Measurements from ENCODE around the gene PPIL3.
"Not testable (repeated sequence)": the region's sequence is repeated elsewhere in the genome, so short reads cannot be mapped to it uniquely, and the experiment has no call there.

PPIL3 gene
- 13.5 to 37.0 (median 20.8) reads per million in 3 experiments for total RNA-seq

DNA sequence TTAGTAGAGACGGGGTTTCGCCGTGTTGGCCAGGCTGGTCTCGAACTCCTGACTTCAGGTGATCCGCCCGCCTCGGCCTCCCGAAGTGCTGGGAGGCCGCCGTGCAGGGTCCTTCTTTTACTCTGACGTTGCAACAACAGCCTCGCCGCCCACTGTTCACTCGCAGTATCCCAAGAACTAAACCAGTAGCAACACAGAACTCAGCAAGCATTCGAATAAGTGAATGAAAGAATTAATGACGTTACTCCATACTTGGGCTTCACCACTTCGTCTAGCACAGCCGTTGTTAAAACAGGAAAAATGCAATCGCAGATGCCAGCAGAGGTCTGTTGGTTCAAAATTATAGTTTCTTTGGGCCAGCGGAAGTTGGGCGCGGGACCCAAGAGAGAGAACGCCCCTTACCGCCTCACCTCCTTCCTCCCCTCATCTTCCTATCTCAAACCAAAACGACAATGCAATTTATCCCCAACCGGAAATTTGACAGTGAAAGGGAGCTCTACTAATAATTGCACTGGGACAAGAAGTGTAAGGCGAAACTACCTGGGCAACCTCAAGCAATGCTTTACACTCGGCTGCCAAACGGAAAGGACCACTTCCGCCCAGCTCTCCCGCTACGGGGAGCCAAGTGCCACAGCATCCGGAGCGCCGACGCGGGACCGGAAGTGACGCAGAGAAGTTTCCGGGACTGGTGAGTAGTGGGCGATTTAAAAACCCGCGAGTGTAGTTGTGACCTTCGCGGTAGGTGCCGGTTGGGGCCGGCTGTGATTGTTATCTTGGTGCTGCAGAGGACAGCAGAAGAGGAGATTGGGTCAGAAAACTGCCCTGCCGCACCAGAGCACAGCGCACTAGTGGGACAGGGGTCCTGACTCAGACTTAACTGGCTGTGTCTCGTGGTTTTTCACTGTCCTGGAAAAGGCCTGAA is at the start of gene PPIL3, which contains the start of gene NIF3L1:
Gene PPIL3, minus strand, starts transcription at position 374 of the 922 bp plus-strand sequence. CDS start 1,462 bp downstream, outside the sequence.
Gene NIF3L1, plus strand, starts transcription at position 668 of the 922 bp plus-strand sequence. CDS start 2,573 bp downstream, outside the sequence.
- DNase-seq: peak; percentile 95

DNA sequence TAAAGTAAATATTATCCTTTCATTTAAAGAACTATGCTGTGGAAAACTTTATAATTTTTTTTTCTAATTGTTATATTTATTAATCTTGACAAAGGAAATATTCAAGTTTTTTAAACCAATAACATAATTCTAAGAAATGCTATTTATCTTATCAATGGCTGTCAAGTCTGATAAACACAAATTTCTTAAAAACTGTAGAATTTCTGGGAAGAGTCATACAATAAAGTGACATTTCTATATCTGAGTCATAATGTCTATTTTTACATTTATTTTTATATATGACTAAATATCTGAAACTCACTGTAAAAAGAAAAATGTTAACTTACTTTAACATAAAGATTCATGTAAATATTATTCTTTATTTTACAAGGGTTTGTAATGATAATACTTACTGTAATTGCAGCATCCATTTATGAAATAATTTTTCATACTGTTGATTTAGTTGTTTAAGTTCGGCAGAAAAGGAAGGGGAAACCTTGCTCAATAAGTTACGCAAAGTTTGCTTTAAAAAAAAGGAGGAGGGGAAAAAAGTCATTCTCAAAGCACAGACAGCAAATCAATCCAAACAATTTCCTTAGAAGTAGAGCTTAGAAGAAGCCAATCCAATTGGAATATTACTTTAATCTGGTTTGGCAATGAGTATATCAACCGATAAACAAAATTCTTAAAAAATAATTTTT is 42.2 kb upstream of the PPIL3 start:
- no peak for DNase-seq

DNA sequence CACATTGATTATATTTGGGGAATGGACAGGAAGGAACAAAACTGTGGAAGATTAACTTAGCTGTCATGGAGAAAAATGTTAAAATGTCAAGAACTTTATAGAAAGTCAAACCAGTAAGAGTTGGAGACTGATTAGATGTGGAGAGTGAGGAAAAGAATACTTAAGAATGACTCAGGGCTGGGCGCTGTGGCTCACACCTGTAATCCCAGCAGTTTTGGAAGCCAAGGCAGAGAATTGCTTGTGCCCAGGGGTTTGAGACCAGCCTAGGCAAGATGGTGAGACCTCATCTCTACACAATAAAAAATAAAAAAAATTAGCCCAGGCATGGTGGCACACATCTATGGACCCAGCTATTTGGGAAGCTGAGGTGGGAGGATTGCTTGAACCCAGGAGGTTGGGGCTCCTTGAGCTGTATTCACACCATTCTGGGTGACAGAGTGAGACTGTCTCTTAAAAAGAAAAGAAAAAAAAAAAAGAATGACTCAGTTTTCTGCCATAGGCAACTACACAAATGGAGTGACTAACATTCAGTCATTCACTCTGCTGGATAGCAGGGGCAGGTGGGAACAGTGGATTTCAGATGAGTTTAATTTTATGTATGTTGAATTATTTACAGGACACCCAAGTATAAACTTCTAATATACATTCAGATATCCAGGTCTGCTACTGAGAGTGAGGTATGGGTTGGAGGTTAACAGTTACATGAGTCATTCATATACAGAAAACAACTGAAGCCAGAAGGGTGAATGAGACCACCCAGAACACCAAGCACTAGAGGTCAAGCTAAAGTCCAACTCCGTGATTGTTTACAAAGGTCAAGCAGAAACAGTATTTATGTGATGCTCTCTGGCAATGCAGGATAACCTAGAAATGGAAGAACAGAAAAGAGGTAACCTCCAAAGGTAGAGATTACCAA is 40.7 kb upstream of the PPIL3 start:
- no peak for DNase-seq

DNA sequence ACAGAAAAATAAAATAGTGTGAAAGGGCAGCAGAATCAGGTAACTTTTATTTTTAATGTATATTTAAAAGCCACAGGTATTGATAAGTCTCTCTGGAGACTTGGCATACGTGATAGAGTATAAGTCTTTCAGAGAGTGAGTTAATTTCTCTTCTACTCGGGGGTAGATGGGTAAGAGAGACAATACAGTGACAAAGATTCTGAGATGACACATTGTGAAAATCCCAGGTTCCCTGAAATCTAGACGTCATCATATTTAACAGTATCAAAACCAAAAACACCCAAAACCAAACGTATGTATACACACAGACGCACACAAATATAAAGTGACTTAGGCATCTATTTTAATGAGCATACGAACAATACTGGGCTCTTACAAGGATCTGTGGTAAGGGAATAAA is 33.6 kb upstream of the PPIL3 start:
- no peak for DNase-seq

DNA sequence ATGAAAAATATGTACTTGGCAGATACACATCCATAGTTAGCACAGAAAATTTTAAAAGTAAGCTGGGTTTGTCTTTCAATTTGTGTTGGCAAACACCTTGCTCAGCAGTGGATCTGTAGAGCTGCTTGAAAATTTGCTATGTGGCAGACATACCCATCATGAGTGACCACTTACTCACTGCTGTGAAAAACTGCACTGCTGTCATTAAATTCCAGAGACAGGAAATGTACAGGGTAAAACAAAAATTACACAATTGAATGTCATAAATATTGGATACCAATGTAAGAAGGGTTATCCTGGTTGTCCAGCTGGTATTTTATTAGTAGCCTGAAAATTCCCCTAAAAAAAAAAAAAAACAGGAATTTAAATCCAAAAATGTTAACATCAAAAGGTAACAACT is 24.8 kb upstream of the PPIL3 start:
- DNase-seq: no peak

DNA sequence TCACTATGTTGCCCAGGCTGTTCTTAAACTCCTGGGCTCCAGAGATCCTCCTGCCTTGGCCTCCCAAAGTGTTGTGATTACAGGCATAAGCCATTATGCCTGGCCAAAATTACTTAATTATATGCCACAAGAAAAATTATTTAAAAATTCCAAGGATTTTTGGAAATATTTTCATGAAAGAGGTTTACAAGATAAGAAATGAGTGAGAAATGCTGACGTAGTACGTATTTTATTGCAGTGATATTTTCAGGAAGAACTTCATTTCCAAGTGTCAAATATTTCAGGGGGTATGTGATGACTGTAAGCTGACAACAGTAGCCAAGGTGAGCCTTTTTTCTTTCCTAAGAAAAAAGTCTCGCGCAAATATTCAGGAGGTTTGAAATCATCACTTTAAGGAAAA is 21.1 kb upstream of the PPIL3 start:
- DNase-seq: no peak

DNA sequence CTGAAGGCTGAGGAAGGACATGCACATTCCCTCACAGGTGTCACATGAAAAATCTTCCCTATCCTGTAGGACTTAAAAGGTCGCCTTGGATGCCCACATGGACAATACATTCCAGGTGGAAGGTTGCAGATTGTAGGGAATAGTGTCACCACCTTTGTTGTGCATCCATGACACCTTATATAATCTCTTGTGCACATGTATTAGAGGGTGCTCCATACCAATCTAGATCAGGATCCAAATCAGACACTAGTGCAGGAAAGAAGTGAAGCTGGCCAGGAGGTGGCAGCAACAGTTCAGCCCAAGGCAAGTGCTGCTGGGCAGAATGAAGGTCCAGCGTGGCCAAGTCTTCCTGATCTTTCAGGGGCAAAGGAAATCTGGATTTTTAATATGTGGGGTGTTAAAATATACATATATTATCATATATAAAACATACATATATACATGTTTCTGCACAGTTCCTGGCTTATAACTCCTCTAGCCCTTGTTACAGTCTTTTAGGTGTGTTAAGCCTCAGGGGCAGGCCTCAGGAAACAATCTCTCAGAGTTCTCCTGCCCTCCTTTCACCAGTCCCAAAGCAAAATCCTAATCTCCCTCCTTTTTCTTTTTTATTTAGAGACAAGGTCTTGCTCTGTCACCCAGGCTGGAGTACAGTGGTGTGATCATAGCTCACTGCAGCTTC is 16.9 kb upstream of the PPIL3 start:
- DNase-seq: no peak

DNA sequence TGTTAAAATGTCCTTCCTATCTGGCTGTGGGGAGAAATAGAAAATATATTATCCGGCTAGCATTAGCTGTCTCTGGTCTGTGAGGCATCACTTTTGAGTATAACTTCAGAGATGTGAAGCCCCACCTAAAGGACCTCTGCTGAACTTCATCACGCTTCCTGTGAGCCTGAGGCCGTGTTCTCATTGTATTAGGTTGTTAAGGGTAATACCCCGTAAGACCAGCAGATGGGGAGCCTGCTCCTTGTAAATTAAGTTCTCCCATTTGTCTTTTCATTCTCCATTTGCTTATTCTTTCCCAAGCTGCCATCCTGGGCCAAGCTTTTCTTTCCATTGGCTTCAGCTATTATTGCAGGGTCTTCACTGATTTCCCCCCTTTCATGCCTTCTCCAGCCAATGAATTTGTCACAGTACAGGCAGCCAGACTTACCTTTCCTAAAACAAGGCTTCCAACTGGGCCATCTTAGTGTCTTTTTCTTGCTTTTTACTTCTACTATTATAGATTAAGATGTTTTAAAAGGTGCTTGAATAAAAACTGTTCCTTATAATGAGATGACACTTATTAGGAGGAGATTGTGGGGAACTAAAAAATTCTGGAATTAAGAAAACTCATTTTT is 12.7 kb upstream of the PPIL3 start:
- DNase-seq: peak; percentile 78

DNA sequence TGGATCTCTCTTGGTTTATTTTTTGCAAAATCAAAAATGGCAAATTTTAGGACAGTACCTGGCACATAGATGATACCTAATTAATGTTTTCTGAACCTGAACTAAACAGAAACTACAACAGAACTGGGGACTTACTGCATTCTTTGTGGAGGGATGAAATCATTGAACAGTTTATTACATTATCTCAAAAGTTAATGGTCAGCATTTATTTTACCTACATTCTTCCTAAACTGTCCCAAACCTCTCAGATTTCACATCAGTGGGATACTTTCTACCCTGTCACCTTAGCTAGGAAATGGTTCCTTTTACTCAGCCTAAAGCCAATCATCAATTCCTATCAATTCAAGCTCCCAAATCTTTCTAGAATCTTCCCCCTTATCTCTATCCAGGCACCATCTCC is 10.6 kb upstream of the PPIL3 start:
- DNase-seq: no peak

DNA sequence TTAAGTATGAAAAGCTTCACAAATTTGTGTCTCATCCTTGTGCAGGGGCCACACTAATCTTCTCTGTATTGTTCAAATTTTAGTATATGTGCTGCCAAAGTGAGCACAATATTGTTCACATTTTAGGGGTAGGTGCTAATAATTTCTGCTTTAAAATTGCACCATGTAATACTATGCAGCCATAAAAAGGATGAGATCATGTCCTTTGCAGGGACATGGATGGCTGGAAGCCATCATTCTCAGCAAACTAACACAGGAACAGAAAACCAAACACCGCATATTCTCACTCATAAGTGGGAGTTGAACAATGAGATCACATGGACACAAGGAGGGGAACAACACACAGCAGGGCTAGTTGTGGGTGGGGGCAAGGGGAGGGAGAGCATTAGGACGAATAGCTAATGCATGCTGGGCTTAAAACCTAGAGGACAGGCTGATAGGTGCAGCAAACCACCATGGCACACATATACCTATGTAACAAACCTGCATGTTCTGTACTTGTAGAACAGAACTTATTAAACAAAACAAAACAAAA is 7.1 kb downstream of the PPIL3 start:
- not testable (repeated sequence) for DNase-seq

DNA sequence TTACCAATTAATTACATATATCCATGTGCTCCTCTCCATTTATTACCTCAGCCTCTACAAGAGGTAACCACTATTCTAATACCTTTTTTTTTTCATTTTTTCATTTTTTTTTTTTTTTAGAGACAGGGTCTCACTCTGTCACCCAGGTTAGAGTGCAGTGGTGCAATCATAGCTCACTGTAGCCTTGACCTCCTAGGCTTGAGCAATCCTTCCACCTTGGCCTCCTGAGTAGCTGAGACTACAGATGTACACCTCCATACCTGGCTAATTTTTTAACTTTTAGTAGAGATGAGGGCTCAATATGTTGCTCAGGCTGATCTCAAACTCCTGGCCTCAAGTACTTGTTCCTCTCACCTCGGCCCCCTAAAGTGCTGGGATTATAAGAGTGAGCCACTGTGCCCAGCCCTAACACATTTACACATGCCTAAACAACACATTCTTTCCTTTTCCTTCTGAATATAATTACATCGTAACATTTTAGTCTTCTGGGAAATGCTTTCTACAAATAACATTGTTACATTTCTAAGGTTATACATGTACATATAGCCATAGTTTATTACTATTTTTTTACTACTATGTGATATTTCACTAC is 10.5 kb downstream of the PPIL3 start:
- DNase-seq: no peak

DNA sequence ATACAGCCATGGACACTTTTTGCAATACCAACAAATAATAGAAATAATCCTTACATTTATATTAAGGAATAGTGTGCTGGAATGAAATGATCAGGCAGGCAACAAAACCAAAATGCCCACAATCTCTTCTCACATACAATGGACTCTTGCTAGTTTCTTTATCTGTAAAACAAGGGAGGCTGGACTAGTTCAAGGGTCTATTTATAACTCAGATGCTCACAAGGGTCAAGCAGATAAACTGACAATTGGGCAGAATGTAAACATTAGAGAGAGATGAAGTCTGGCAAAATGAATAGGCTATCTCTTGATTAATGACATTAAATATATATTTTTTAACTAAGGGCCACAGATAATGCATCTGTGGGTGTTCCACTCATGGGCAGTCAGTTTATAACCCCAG is 11.4 kb downstream of the PPIL3 start:
- DNase-seq: no peak

DNA sequence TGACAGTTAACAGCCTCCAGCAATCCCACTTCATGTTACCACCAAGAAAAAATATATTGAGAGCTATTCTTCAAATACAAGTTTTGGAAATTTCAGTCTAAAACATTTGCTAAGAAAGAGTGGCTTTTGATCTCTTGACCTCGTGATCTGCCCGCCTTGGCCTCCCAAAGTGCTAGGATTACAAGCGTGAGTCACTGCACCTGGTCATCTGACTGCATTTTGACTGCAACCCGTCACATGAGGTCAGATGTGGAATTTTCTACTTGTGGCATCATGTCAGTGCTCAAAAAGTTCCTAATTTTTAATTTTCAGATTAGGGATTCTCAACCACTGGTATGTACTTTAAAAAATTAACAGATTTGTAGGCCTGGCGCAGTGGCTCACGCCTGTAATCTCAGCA is 15.3 kb downstream of the PPIL3 start:
- DNase-seq: no peak

DNA sequence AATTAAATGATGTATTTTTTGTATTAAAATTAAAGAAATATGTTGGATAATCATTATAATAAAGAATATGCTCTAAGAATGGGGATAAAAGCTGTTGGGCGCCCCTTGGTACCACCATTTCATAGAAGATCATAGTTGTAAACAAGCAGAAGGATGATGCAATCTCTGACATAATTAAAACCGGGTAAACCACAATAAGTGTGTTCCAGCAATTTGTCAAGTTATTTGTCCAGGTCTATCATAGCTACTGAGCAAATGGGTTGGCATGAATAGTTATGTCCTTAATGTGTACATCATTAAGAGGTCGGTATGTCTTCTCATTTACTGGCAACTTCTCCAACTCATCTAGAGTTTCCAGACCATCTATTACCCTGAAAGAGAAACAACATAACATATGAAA is 17.7 kb downstream of the PPIL3 start:
- DNase-seq: no peak

DNA sequence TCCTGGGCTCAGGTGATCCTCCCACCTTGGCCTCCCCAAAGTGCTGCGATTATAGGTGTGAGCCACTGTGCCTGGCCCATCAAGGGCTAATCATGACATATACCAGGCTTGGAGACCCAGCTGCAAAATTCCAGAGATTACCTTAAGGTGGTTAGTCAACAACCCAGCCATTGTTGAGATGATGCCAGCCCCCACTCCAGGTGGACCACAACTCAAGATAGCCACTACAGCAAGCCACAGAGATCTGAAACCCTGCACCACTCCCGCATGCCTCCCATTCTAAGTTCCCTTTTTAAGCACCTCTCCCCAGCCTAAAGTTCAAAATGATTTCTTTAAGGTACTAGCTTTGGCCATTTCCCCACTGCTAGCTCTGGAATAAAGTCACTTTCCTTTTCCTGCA is 19.9 kb downstream of the PPIL3 start:
- DNase-seq: no peak

DNA sequence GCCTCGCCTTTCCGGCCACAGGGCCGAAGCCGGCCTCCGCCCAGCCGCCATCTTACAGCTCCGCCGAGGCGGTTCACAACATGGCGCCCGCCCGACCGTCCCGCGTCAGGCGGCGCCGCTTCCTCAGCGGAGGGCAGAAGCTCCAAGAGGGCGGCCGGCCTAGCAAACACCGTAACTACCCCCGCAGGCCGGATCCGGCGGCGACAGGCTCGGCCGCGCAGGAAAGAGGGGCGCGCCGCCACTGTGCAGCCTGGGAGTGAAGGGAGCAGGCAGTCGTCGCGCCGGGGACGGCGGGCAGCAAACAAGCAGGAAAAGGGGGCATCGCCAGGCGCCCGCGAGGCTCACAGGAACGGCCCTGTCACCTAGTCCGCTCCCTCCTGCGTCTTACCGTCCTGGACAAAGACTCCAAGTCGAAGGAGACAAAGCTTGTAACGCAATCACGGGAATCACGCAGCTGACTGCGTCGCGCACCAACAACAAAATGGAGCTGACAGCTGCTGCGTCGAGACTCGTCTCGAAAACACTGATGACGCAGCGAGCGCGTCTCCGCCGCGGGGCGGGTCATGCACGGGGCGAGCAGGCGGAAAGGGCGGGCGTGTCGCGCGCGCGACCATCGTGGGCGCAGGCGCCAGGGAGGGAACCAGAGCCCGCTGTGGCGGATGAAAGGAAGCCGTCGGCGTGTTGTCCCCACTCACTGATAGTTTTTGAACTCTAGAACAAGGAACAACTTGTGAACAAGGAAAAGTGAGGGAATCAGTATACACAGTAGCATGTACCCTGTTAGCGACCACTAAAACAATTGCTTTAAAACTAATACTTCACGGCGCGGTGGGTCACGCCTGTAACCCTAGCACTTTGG is 24.5 kb downstream of the PPIL3 start, which contains the start of gene CLK1:
Gene CLK1, minus strand, starts transcription at position 483 of the 859 bp plus-strand sequence. CDS start 2,796 bp downstream, outside the sequence.
- DNase-seq: peak; percentile 93

DNA sequence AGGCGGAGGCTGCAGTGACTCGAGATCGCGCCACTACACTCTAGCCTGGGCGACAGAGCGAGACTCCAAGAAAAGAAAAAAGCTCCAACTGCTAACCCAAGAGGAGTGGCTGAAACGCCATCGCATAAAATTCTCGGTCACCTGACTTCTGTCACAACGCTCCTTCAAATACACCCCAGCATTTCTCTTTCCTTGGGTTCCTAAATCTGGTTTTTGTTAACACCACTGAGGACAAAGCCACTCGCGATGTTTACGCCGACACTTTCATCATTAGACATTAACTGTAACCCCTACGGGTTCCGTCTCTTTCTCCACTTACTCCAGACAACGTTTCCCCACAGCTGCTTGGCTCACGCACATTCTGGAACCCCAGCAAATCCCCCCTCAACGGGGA is 25.1 kb downstream of the PPIL3 start:
- DNase-seq: no peak

DNA sequence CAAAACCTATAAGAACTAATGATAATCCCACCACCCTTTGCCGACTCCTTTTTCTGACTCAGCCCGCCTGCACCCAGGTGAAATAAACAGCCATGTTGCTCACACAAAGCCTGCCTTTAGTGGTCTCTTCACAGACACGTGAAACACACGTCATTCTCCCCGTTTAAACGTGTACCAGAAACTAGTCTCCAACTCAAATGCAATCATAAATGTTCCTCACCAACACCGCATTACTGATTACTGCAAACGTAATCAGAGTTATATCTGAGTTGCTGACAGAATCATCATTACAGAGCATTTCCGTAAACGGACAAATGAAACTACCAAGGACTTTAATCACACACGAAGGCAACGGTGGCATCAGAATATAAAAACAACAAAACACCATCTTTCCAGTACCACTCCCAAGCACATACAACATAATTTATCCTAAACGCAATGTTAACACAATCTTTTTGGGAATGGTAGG is 26.3 kb downstream of the PPIL3 start:
- DNase-seq: peak; percentile 76

DNA sequence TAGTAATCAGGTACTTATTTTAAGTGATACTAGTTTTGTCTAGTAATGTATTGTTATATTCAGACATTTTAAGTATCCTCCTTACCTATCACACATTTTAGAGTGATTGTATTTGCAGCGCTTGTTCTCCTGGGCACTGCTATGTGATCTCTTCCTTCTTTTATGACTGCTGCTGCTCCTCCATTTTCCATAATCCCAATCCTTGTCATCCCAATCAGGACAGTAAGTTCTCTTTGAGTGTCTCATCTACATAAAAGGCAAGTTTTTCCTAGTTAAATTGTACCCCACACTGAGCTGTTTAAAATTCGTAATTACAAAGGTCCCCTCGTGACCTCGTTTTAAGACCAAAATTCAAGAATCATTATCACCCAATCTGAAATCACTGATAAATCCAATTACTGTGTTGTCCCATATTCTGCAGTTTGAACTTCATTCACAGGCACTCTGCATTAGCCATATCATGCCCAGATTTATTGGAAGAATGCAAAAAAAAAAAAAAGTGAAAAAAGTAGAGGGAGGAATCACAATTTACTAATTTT is 27.2 kb downstream of the PPIL3 start:
- DNase-seq: no peak
